Ovary (tissue), 3 donors: ENCODE results near the gene GABRQ.
"Not testable (repeated sequence)": the region's sequence is repeated elsewhere in the genome, so short reads cannot be mapped to it uniquely, and the experiment has no call there.

Experiments
- CTCF ChIP-seq, 3 donors: fragments of 450-650 bp in 2 of 3; fragments of 200-600 bp in 1 of 3; IDR thresholded peaks; one replicate each; pipeline versions ENCODE4 v1.5.1 to v1.8.0; 2016 to 2022; ENCODE audit warnings: antibody characterized with exemption in 3 of 3, mild to moderate bottlenecking in 1 of 3
- POLR2A ChIP-seq: fragments of 450-650 bp; IDR thresholded peaks from one replicate; pipeline ENCODE4 v1.6.1; 2017; ENCODE audit warnings: antibody characterized with exemption, mild to moderate bottlenecking, moderate library complexity
- donor health status: DM: no; HTN: no; CAD: no.

GRCh38 chrX:152674652-152675051 is 37.0 kb downstream of the GABRQ start:
- TF ChIP-seq CTCF (IDR thresholded peaks at IDR 0.05); POLR2A: not testable (repeated sequence)
